Retinal pigment epithelial cell (primary cell): Measurements from ENCODE around the gene BCAS1.

Source experiments
- DNase-seq: peaks from one replicate; pipeline ENCODE4 v3.0.0-alpha.2; 2010; ENCODE audit warnings: low read depth
- H3K4me3 ChIP-seq: 2 replicates; pipeline ENCODE4 v1.5.1; 2011; ENCODE audit warnings: mild to moderate bottlenecking, low read length, control low read depth, moderate library complexity
- TF ChIP-seq, protein P1 (sequence below): conservative IDR thresholded peaks from 2 replicates; pipeline ENCODE4 v1.5.1; 2011; ENCODE audit warnings: low read depth, low read length, control low read depth, inconsistent platforms

Gene BCAS1

DNA sequence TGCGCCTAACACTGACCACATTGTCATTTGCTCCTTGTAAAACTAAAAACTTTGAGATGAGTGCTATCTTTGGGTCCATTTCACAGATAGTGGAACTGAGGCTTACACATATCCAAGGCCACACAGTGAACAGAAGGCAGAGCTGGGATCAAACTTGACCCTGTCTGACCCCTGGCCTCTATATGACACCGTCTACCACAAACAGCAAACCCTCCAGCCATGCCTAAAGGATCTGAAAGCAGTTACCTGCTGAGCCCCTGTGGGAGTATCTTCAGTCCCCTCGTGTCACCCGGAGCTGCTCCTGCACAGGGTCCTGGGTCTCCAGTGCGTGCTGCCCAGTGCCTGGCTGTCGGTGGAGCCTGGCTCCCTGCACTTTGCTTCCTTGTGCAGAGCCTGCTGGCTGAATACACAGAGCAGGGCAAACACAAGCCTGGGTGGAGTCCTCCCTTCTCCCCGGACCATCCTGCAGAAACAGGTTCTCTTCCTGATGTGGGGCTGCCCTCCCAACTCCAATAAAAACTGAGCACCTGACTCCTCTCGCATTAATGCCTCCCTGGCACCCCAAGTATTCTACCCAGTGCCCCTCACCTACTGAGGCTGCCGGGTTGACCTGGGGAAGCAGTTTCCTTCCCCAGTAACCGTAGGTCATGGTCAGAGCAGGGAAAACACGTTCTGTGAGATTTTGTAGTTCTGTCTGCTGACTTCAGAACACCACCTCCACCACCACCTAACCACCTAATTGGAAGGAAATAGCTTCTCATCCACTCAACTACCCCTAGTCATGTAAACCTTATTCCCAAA, at the start of gene BCAS1:
Gene BCAS1, minus strand, starts transcription at position 408 of the 801 bp plus-strand sequence. CDS start 11,876 bp downstream, outside the sequence.
- no peak within 1 kb of the TSS for H3K4me3 ChIP-seq
- TF ChIP-seq, protein P1, sequence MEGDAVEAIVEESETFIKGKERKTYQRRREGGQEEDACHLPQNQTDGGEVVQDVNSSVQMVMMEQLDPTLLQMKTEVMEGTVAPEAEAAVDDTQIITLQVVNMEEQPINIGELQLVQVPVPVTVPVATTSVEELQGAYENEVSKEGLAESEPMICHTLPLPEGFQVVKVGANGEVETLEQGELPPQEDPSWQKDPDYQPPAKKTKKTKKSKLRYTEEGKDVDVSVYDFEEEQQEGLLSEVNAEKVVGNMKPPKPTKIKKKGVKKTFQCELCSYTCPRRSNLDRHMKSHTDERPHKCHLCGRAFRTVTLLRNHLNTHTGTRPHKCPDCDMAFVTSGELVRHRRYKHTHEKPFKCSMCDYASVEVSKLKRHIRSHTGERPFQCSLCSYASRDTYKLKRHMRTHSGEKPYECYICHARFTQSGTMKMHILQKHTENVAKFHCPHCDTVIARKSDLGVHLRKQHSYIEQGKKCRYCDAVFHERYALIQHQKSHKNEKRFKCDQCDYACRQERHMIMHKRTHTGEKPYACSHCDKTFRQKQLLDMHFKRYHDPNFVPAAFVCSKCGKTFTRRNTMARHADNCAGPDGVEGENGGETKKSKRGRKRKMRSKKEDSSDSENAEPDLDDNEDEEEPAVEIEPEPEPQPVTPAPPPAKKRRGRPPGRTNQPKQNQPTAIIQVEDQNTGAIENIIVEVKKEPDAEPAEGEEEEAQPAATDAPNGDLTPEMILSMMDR: no peak
- DNase-seq: no peak

DNA sequence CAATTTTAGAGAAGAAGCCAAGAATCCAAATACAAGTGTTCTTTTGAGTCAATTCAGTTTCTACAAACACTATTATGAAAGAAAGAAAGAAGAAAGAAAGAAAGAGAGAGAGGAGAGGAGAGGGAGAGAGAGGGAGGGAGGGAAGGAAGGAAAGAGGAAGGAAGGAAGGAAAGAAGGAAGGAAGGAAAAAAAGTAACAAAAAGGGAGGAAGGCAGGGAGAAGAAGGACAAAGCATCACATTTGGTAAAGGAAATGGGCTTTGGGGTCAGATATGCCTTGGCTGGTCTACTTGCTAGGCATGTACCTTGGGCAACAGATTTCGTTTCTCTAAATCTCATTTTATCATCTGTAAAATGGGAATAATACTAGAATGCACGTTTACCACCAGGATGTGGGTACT, 49.4 kb upstream of the BCAS1 start:
- H3K4me3 ChIP-seq: no peak overlapping the region
- no peak for DNase-seq
- TF ChIP-seq, protein P1: no peak

DNA sequence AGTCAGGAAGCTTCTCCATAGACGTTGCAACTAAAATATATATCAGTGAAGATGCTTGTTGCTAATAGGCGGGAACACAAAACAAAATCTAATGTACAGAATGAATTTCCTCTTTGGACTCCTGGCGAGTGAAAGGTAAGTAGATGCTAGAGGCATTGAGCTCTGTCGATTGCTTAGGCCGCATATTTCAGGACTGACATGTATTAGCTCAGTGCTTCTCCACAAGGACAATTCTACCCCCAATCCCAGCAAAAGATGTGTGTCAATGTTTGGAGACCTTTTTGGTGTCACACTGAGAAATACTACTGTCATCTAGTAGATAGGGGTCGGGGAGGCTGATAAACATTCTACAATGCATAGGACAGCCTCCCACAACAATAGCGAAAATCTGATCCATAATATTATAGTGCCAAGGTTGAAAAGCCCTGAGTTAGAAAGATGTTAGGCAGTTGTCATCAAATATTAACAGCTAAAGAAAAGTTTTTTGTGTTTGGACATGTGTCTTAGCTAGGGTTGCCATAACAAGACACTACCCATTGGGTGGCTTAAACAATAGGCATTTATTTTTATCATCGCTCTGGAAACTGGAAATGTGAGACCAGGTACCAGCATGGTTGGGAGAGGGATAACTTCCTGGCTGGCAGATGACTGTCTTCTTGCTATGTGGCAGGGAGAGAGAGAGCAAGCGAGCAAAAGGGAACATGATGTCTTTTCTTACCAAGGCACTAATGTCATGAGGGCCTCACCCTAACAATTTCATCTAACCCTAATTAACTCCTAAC, 48.0 kb upstream of the BCAS1 start:
- TF ChIP-seq, protein P1: no peak
- no peak for DNase-seq
- no peak overlapping the region for H3K4me3 ChIP-seq

- TF ChIP-seq, protein P1: no peak
Measured at GRCh38 chr20:54116550-54117235, 46.3 kb upstream of the BCAS1 start.

GRCh38 chr20:54115172-54115854, 44.9 kb upstream of the BCAS1 start:
- TF ChIP-seq, protein P1: no peak
- DNase-seq: no peak
- H3K4me3 ChIP-seq: no peak overlapping the region

More at GRCh38 chr20:54116550-54117235, 46.3 kb upstream of the BCAS1 start:
- H3K4me3 ChIP-seq: no peak overlapping the region
- DNase-seq: no peak

DNA sequence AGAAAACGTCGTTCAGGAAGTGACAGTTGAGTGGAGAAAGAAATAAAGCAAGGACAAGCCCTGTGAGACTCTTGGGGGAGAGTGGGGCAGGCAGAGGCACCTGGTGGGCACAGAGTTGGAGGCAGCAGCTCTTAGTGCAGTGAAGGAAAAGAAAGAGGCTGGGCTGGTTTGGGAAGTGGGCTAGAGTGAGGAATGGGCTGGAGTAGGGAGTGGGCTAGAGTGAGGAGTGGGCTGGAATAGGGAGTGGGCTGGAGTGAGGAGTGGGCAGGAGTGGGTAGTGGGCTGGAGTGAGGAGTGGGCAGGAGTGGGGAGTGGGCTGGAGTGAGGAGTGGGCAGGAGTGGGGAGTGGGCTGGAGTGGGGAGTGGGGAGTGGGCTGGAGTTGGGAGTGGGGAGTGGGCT, 43.7 kb upstream of the BCAS1 start:
- TF ChIP-seq, protein P1: no peak
- no peak overlapping the region for H3K4me3 ChIP-seq
- DNase-seq: no peak
